Activated T-cell treated with anti-CD3 and anti-CD28 coated beads, Interleukin-2, amount 50 U/mL, for 48 hours (primary cell): ENCODE data around the gene MYBBP1A.

Experiments used
- DNase-seq, 2 experiments: peaks; one replicate each; pipeline ENCODE4 v3.0.0-alpha.2; 2020

Gene MYBBP1A

GRCh38 chr17:4499431-4500190 lies 55.6 kb downstream of the MYBBP1A start:
- DNase-seq = peak; percentile 41 to 50

DNA sequence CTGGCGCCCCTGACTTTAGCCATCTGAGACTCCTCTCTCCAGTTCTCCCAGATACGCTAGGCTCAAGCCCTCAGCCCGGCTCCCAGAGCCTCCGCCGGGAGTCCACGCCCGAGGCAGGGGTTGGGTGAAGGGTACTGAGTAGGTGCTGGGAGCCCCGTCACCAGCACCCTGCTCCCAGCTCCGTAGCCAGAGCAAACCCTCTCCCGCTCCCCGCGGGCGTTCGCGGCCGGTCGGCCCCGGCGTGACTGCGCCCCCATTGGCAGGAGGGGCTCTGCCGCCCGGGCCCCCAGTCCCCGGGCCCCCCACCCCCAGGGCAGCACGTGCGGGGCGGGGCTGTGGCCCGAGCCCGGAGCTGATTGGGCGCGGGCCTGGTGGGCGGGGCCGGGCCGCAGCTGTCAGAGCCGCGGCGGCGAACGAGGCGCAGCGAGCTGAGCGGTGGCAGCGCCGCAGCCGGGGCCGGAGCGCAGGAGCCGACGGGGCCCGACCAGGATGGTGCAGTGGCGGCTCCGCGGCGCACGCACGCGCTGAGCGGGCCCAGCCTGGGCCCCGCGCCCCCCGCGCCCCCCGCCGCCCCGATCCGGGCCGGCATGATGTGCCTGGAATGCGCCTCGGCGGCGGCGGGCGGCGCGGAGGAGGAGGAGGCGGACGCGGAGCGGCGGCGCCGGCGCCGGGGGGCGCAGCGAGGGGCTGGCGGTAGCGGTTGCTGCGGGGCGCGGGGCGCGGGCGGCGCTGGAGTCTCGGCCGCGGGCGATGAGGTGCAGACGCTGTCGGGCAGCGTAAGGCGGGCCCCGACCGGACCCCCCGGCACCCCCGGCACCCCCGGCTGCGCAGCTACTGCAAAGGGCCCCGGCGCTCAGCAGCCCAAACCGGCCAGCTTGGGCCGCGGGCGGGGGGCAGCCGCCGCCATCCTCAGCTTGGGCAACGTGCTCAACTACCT lies 56.5 kb downstream of the MYBBP1A start, which contains the start of gene SPNS2:
Gene SPNS2, plus strand, starts transcription at position 421 of the 937 bp plus-strand sequence. Its CDS starts 167 bp downstream, at position 588.
- DNase-seq = peak; percentile 69 to 78

- no peak for DNase-seq
Measured at GRCh38 chr17:4497101-4497824, 57.9 kb downstream of the MYBBP1A start.

GRCh38 chr17:4492721-4493561 lies 62.2 kb downstream of the MYBBP1A start:
- peak; percentile 39 to 41 for DNase-seq

DNA sequence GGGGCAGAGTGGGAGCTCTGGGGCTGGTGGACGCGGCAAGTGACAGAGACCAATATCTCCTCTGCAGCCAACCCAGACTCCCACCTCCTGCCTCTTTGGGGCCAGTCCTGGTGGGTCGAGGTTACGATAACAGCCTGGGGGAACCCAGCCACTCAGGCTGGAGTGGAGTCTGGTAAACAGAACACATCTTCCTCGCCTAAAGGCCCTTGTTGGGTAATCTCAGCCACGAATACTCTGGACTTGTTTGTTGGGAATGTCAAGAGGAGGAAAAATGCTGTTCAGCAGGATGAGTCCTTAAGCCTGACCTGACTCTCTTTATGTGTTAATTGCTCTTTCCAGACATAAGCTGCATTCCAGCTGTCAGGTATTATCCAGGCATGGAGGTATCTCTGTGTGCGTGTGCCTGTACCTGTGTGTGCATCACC lies 64.5 kb downstream of the MYBBP1A start:
- DNase-seq = no peak

- no peak for DNase-seq
Measured at GRCh38 chr17:4490109-4490591, 65.0 kb downstream of the MYBBP1A start.

DNA sequence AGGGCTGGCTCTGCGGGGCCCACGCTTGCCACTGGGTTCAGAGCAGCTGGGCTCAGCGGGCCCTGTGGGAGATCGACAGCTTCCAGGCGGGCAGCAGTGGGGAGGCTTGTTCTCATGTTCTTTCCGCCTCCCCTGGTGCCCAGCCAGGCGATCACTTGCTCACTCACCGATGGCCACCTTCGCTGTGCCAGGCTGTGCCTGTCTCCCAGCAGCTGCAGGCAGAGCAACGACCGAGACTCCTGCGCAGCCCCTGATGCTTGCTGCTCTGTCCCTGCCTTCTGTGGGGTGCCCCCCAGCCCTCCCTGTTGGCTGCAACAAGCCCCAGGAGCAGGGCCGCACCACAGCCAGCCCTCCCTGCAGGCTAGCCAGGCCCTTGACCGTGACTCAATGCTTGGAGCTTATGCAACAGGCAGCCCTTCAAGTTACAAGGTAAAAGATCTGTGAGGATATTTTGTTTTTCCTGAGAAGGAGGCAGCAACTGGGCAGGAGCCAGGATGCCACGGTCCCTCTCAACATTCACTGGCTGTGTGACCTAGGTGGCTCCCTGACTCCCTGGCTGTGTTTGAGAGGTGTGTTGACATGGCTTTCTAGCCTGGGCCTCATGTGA lies 66.1 kb downstream of the MYBBP1A start:
- DNase-seq = no peak
